Amniotic epithelial cell (primary cell): ENCODE results near the gene KSR1.
"Not testable (repeated sequence)": the region's sequence is repeated elsewhere in the genome, so short reads cannot be mapped to it uniquely, and the experiment has no call there.

Source experiments
- DNase-seq: peaks from one replicate; pipeline ENCODE4 v3.0.0-alpha.2; 2010; ENCODE audit warnings: low read depth

KSR1 gene

GRCh38 chr17:27494192-27495091 lies 38.2 kb downstream of the KSR1 start:
- DNase-seq: peak; percentile 61

GRCh38 chr17:27495460-27495859 lies 39.2 kb downstream of the KSR1 start:
- DNase-seq: no peak

- DNase-seq: no peak
These were observed 39.8 kb downstream of the KSR1 start for GRCh38 chr17:27496005-27496404.

GRCh38 chr17:27496437-27496943 lies 40.2 kb downstream of the KSR1 start:
- no peak for DNase-seq

GRCh38 chr17:27496971-27497370 lies 40.7 kb downstream of the KSR1 start:
- DNase-seq: no peak

GRCh38 chr17:27497696-27498095 lies 41.4 kb downstream of the KSR1 start:
- no peak for DNase-seq

- no peak for DNase-seq
These were observed 42.5 kb downstream of the KSR1 start for GRCh38 chr17:27498615-27499309.

GRCh38 chr17:27499451-27500265 lies 43.4 kb downstream of the KSR1 start:
- no peak for DNase-seq

- not testable (repeated sequence) for DNase-seq
These were observed 45.1 kb downstream of the KSR1 start for GRCh38 chr17:27501338-27501737.

- DNase-seq: peak; percentile 71
These were observed 46.5 kb downstream of the KSR1 start for GRCh38 chr17:27502526-27503324.

GRCh38 chr17:27503611-27504010 lies 47.4 kb downstream of the KSR1 start:
- DNase-seq: no peak

GRCh38 chr17:27504188-27504995 lies 48.1 kb downstream of the KSR1 start:
- DNase-seq: peak; percentile 44

- no peak for DNase-seq
These were observed 50.3 kb downstream of the KSR1 start for GRCh38 chr17:27506348-27507218.

- DNase-seq: no peak
These were observed 55.1 kb downstream of the KSR1 start for GRCh38 chr17:27511168-27511883.

- DNase-seq: no peak
These were observed 55.8 kb downstream of the KSR1 start for GRCh38 chr17:27512031-27512430.

- DNase-seq: peak; percentile 36
These were observed 56.5 kb downstream of the KSR1 start for GRCh38 chr17:27512511-27513346.

- DNase-seq: no peak
These were observed 57.6 kb downstream of the KSR1 start for GRCh38 chr17:27513849-27514248.
